T-cell (primary cell): Measurements from ENCODE around the gene ENOX1. TPM values are rescaled to one million over a fixed set of nuclear protein-coding genes. Genes with fewer than 3 reads are reported as not detected.

Experiments used
- ATAC-seq, 4 experiments: fragments of 200-7000 bp in 3 of 4; fragments of 150-1000 bp in 1 of 4; cut with Tn5 transposase; replicated peaks in 1 of 4; 1 replicate in 3 of 4; 2 replicates in 1 of 4; pipeline ENCODE4 v1.10.0; 2021; ENCODE audit warnings: moderate library complexity in 3 of 4, mild to moderate bottlenecking in 2 of 4, moderate number of reproducible peaks in 1 of 4
- CTCF ChIA-PET, 2 donors: fragments of 300-600 bp; sonication (Branson Sonifier 250); formaldehyde crosslinking; loops; one replicate each; lab custom pipeline; 2022; ENCODE audit warnings: antibody characterized with exemption in 2 of 2; lab: Charles Lee
- POLR2A ChIA-PET, 2 donors: fragments of 300-600 bp; sonication (Branson Sonifier 250); formaldehyde crosslinking; loops; one replicate each; lab custom pipeline; 2022; ENCODE audit warnings: antibody characterized with exemption in 2 of 2; lab: Charles Lee
- DNase-seq, 35 experiments: peaks; one replicate each; pipeline versions ENCODE4 v3.0.0 to v3.0.0-alpha.2; 2013 to 2023
- H3K27ac ChIP-seq: one replicate; pipeline ENCODE4 v1.5.1; 2013; ENCODE audit warnings: low read length
- H3K27me3 ChIP-seq, 2 experiments: replicated peaks in 1 of 2; 1 replicate in 1 of 2; 2 replicates in 1 of 2; pipeline versions ENCODE4 v1.6.1 to v1.7.0; 2013; ENCODE audit warnings: low read length in 1 of 2, mixed read lengths in 1 of 2; ENCODE audit not compliant: control insufficient read depth in 2 of 2, insufficient read depth in 2 of 2; ENCODE audit errors: extremely low read depth in 1 of 2
- H3K36me3 ChIP-seq, 2 donors: 1 replicate in 1 of 2; 2 replicates in 1 of 2; pipeline versions ENCODE4 v1.6.1 to v1.7.0; 2013; ENCODE audit warnings: low read length in 1 of 2; ENCODE audit not compliant: control insufficient read depth in 2 of 2, insufficient read depth in 1 of 2; ENCODE audit errors: extremely low read depth in 1 of 2
- H3K4me1 ChIP-seq, 2 experiments: 1 replicate in 1 of 2; 2 replicates in 1 of 2; pipeline versions ENCODE4 v1.6.1 to v1.7.0; 2013; ENCODE audit warnings: low read length in 2 of 2, mixed read lengths in 1 of 2; ENCODE audit not compliant: insufficient read depth in 2 of 2, control insufficient read depth in 1 of 2; ENCODE audit errors: extremely low read depth in 1 of 2
- H3K4me3 ChIP-seq, 2 donors: 1 replicate in 1 of 2; 2 replicates in 1 of 2; pipeline versions ENCODE4 v1.5.1 to v1.7.0; 2013; ENCODE audit warnings: mild to moderate bottlenecking in 2 of 2, low read length in 1 of 2, moderate library complexity in 1 of 2; ENCODE audit not compliant: control insufficient read depth in 1 of 2; ENCODE audit errors: extremely low read depth in 1 of 2
- H3K9me3 ChIP-seq: 2 replicates; pipeline ENCODE4 v1.7.0; 2013
- H3K27ac Mint-ChIP-seq, 2 donors: one replicate each; pipeline ENCODE4 v1.8.0; 2020 to 2021; ENCODE audit warnings: mild to moderate bottlenecking in 2 of 2, mixed read lengths in 2 of 2
- H3K27me3 Mint-ChIP-seq, 2 donors: one replicate each; pipeline ENCODE4 v1.8.0; 2021 to 2022; ENCODE audit warnings: mixed read lengths in 2 of 2
- H3K36me3 Mint-ChIP-seq: one replicate; pipeline ENCODE4 v1.8.0; 2021; ENCODE audit warnings: mixed read lengths
- H3K4me1 Mint-ChIP-seq, 3 donors: one replicate each; pipeline ENCODE4 v1.8.0; 2020 to 2022; ENCODE audit warnings: mixed read lengths in 3 of 3, mild to moderate bottlenecking in 1 of 3
- H3K4me3 Mint-ChIP-seq, 3 donors: one replicate each; pipeline ENCODE4 v1.8.0; 2020 to 2022; ENCODE audit warnings: mild to moderate bottlenecking in 3 of 3, mixed read lengths in 3 of 3, moderate library complexity in 3 of 3
- H3K9me3 Mint-ChIP-seq, 3 donors: one replicate each; pipeline ENCODE4 v1.8.0; 2020 to 2022; ENCODE audit warnings: mixed read lengths in 3 of 3
- WGBS: methylation state at CpG from one replicate; pipeline ENCODE4 v1.1.5; 2013; ENCODE audit warnings: missing lambda C conversion rate; ENCODE audit not compliant: insufficient coverage; 5-methylcytosine and 5-hydroxymethylcytosine counted together
- total RNA-seq, 35 experiments: library from RNA in 6 of 35; stranded (reverse) in 6 of 35; fragments of 120-200 nt in 1 of 35; gene quantifications; one replicate each; pipeline versions ENCODE4 v1.2.1 to v1.2.4 and lab custom pipeline; 2013 to 2026

ENOX1 gene
- total RNA-seq, 5 donors from 2014 or later (not counting 1 experiment from before 2014, with no cell fraction given), result 0.10 TPM; not detected in 4

DNA sequence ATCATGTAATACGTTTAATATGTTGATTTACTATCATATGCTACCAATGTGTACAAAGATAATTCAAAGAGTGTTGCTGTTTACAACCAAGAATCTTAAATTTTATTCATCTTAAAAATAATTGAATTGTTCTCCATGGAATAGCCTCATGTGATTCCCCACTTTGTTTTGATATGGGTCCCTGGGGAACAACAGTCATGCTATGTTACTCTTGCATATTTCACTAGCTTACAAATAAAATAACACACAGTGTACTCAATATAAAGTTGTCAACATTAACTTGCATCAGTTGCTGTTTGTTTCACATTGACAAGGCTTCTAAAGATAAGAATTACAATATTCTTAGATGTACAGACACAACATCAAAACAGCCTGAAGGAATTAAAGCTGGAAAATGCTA is 2.3 kb downstream of the ENOX1 start:
- H3K27ac ChIP-seq, result no peak overlapping the region
- peaks cover 0 to 16% of the 10 kb centered on the region in 2 experiments for H3K4me1 ChIP-seq
- Mint-ChIP-seq H3K9me3 (no peaks in the 10 kb centered on the region), H3K27ac (no peak overlapping the region), H3K4me3 (peak overlapping the region in 1 of 3 donors; percentile 76), H3K36me3 (no peaks in the 10 kb centered on the region), H3K27me3 (peaks cover 33 to 39% of the 10 kb centered on the region in 2 donors), H3K4me1 (peaks cover 9 to 19% (median 16%) of the 10 kb centered on the region in 3 donors)
- no peaks in the 10 kb centered on the region for H3K36me3 ChIP-seq
- ChIA-PET CTCF (no interaction called here), POLR2A (no interaction called here)
- H3K4me3 ChIP-seq, result no peak overlapping the region
- H3K9me3 ChIP-seq, result no peaks in the 10 kb centered on the region
- no peak for DNase-seq
- H3K27me3 ChIP-seq, result peaks cover 6 to 34% of the 10 kb centered on the region in 2 experiments
- WGBS, result no CpG with 5 or more reads among the region's 1 CpG
- ATAC-seq, result no peak

DNA sequence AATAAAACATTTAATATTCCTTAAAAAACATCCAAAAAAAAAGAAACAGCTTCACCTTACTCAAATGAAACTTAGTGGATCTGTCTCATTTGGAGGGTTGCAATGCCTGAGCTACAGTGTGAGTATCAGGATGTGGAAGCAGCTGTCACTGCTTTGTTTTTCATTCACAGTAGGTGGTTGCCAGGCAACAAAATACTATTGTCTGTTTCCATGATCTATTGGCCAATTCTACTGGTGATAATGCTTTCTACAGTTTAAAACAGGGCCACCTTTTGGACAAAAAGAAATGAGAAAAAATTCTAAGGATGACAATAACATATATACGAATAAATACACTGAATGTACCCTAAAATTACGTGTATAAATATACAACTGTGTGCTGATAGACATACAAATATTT is 3.0 kb downstream of the ENOX1 start:
- H3K4me1 ChIP-seq, result peaks cover 0 to 16% of the 10 kb centered on the region in 2 experiments
- Mint-ChIP-seq H3K36me3 (no peaks in the 10 kb centered on the region), H3K4me3 (no peak overlapping the region), H3K9me3 (no peaks in the 10 kb centered on the region), H3K27me3 (peaks cover 32 to 40% of the 10 kb centered on the region in 2 donors), H3K27ac (no peak overlapping the region), H3K4me1 (peaks cover 9 to 19% (median 16%) of the 10 kb centered on the region in 3 donors)
- ChIA-PET CTCF (no interaction called here), POLR2A (no interaction called here)
- no peak overlapping the region for H3K4me3 ChIP-seq
- H3K9me3 ChIP-seq, result no peaks in the 10 kb centered on the region
- H3K27me3 ChIP-seq, result peaks cover 5 to 34% of the 10 kb centered on the region in 2 experiments
- WGBS, result no CpG with 5 or more reads among the region's 2 CpGs
- H3K27ac ChIP-seq, result no peak overlapping the region
- no peak for ATAC-seq
- H3K36me3 ChIP-seq, result no peaks in the 10 kb centered on the region
- DNase-seq, result peak in 1 of 35 experiments; percentile 6

DNA sequence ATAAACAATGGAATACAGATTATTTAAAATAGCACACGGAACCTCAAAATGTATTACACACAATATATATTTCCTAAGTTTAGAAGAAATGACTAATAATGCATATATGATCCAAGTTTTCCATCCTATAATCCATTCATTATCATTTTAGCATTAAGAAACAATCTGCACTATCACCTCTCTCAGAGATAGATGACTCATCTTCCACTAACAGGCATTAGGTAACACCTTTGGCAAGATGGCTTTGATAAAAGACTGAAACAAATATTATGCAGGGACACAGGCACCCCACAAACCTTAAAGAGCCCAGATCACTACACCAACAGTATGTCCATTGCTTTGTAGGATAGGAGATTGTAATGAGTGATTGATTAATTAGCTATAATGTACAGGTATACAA is 4.1 kb downstream of the ENOX1 start:
- ChIA-PET POLR2A (no interaction called here), CTCF (no interaction called here)
- Mint-ChIP-seq H3K27ac (no peak overlapping the region), H3K4me1 (peaks cover 9 to 15% (median 13%) of the 10 kb centered on the region in 3 donors), H3K27me3 (peaks cover 32 to 40% of the 10 kb centered on the region in 2 donors), H3K36me3 (no peaks in the 10 kb centered on the region), H3K4me3 (no peak overlapping the region), H3K9me3 (no peaks in the 10 kb centered on the region)
- no peak for ATAC-seq
- Histone ChIP-seq H3K4me3 (no peak overlapping the region), H3K4me1 (peaks cover 0 to 16% of the 10 kb centered on the region in 2 experiments), H3K27me3 (peaks cover 0 to 30% of the 10 kb centered on the region in 2 experiments), H3K9me3 (no peaks in the 10 kb centered on the region), H3K36me3 (no peaks in the 10 kb centered on the region), H3K27ac (no peak overlapping the region)
- DNase-seq, result no peak
- no CpG with 5 or more reads among the region's 1 CpG for WGBS

DNA sequence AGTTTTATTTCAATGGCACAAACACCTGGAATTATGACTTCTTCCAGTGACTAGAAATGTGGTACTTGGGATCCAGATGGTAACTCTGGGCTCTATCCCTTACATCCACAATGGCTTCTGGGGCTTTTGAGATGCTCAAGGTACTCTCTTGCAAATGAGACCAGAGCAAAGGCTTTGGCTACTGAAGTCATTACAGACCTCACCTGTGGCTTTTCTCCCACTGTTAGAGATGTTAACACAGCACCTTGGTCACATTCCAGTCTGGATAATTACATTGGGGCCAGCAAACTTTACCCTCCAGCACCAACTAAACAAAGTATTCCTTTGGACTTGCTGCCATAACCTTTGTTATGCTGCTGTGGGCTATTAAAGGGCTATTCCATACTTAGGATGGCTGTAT is 6.1 kb downstream of the ENOX1 start:
- CTCF ChIA-PET, result no interaction called here

GRCh38 chr13:43776501-43777079 is 10.2 kb downstream of the ENOX1 start:
- Histone ChIP-seq H3K4me1 (no peaks in the 10 kb centered on the region), H3K4me3 (no peak overlapping the region), H3K9me3 (no peaks in the 10 kb centered on the region), H3K27ac (no peak overlapping the region), H3K27me3 (peaks cover 0 to 6% of the 10 kb centered on the region in 2 experiments), H3K36me3 (no peaks in the 10 kb centered on the region)
- no peak overlapping the region for H3K27ac Mint-ChIP-seq
- no peaks in the 10 kb centered on the region for H3K36me3 Mint-ChIP-seq
- no peaks in the 10 kb centered on the region for H3K9me3 Mint-ChIP-seq
- DNase-seq (no peak), ATAC-seq (no peak)
- ChIA-PET CTCF (no interaction called here), POLR2A (no interaction called here)
- H3K4me1 Mint-ChIP-seq, result no peaks in the 10 kb centered on the region
- H3K4me3 Mint-ChIP-seq, result no peak overlapping the region
- H3K27me3 Mint-ChIP-seq, result peaks cover 22 to 24% of the 10 kb centered on the region in 2 donors
- no CpG with 5 or more reads among the region's 2 CpGs for WGBS

More for the DNA sequence above, 6.1 kb downstream of the ENOX1 start:
- Mint-ChIP-seq H3K4me3 (no peak overlapping the region), H3K27me3 (peaks cover 30 to 42% of the 10 kb centered on the region in 2 donors), H3K27ac (no peak overlapping the region), H3K9me3 (no peaks in the 10 kb centered on the region), H3K4me1 (peaks cover 6 to 8% (median 8%) of the 10 kb centered on the region in 3 donors), H3K36me3 (no peaks in the 10 kb centered on the region)
- Histone ChIP-seq H3K36me3 (no peaks in the 10 kb centered on the region), H3K4me3 (no peak overlapping the region), H3K27ac (no peak overlapping the region), H3K4me1 (peaks cover 0 to 3% of the 10 kb centered on the region in 2 experiments), H3K27me3 (peaks cover 0 to 11% of the 10 kb centered on the region in 2 experiments), H3K9me3 (no peaks in the 10 kb centered on the region)
- POLR2A ChIA-PET, result no interaction called here
- no peak for ATAC-seq
- no peak for DNase-seq

DNA sequence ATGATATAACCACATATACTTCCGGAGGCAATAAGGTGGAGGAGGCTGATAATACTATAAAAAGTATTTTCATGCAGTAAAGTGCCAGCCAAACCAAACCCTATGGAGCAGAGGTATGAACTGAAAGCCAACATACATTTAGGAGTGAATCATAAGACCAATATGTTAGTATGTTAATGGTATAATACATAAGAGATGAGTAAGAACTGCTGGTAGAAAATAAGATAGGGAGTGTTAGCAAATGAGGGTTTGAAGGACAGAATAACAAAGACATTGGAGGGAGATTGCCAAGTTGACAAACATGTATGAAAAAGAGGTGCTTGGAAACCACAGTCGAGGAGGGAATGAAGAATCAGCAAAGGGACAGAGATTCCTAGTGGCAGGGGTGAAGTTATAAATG is 10.8 kb downstream of the ENOX1 start:
- Mint-ChIP-seq H3K27ac (no peak overlapping the region), H3K4me1 (no peaks in the 10 kb centered on the region), H3K36me3 (no peaks in the 10 kb centered on the region), H3K9me3 (no peaks in the 10 kb centered on the region), H3K27me3 (peaks cover 22 to 24% of the 10 kb centered on the region in 2 donors), H3K4me3 (no peak overlapping the region)
- H3K4me1 ChIP-seq, result no peaks in the 10 kb centered on the region
- peaks cover 0 to 6% of the 10 kb centered on the region in 2 experiments for H3K27me3 ChIP-seq
- no peak overlapping the region for H3K27ac ChIP-seq
- DNase-seq (no peak), ATAC-seq (no peak)
- ChIA-PET POLR2A (no interaction called here), CTCF (no interaction called here)
- H3K36me3 ChIP-seq, result no peaks in the 10 kb centered on the region
- no peak overlapping the region for H3K4me3 ChIP-seq
- no peaks in the 10 kb centered on the region for H3K9me3 ChIP-seq
- WGBS, result no CpG with 5 or more reads among the region's 2 CpGs
